GM12801 (cell line): ENCODE data around the gene CRACDL.

Experiments
- CTCF ChIP-seq: IDR thresholded peaks from one replicate; pipeline ENCODE4 v1.5.1; 2011; ENCODE audit warnings: control low read depth; ENCODE audit not compliant: insufficient read length; ENCODE audit errors: extremely low read depth

Gene CRACDL

GRCh38 chr2:98881153-98881650, 54.8 kb downstream of the CRACDL start:
- TF ChIP-seq CTCF = no peak

GRCh38 chr2:98880266-98881152, 55.5 kb downstream of the CRACDL start:
- no peak for TF ChIP-seq CTCF

GRCh38 chr2:98876741-98877140, 59.3 kb downstream of the CRACDL start:
- TF ChIP-seq CTCF = no peak

- no peak for TF ChIP-seq CTCF
These were observed 60.3 kb downstream of the CRACDL start for GRCh38 chr2:98875746-98876145.

- TF ChIP-seq CTCF = no peak
These were observed 60.8 kb downstream of the CRACDL start for GRCh38 chr2:98875081-98875728.

GRCh38 chr2:98874186-98874689, 61.8 kb downstream of the CRACDL start:
- TF ChIP-seq CTCF = no peak

- TF ChIP-seq CTCF = no peak
These were observed 63.5 kb downstream of the CRACDL start for GRCh38 chr2:98872526-98872925.
